Stimulated activated naive CD8-positive, alpha-beta T cell treated with anti-CD3 and anti-CD28 coated beads, Interleukin-15, amount 100 ng/mL, for 72 hours (primary cell): ENCODE results near the gene CHSY3.

Source experiments
- ATAC-seq: fragments of 150-1000 bp; cut with Tn5 transposase; 2 replicates; pipeline ENCODE4 v1.10.0; 2021; ENCODE audit warnings: mild to moderate bottlenecking, moderate library complexity
- DNase-seq, 2 donors: peaks; one replicate each; pipeline ENCODE4 v3.0.0; 2021 to 2022
- H3K27ac Mint-ChIP-seq, 2 donors: one replicate each; pipeline ENCODE4 v1.8.0; 2022; ENCODE audit warnings: mild to moderate bottlenecking in 2 of 2, mixed read lengths in 2 of 2, moderate library complexity in 2 of 2
- H3K27me3 Mint-ChIP-seq: one replicate; pipeline ENCODE4 v1.8.0; 2022; ENCODE audit warnings: mixed read lengths
- H3K4me1 Mint-ChIP-seq: one replicate; pipeline ENCODE4 v1.8.0; 2022; ENCODE audit warnings: mild to moderate bottlenecking, mixed read lengths
- H3K4me3 Mint-ChIP-seq, 2 donors: one replicate each; pipeline ENCODE4 v1.8.0; 2022; ENCODE audit warnings: mild to moderate bottlenecking in 2 of 2, mixed read lengths in 2 of 2, moderate library complexity in 1 of 2
- H3K9me3 Mint-ChIP-seq, 2 donors: one replicate each; pipeline ENCODE4 v1.8.0; 2022; ENCODE audit warnings: mixed read lengths in 2 of 2

Gene CHSY3

GRCh38 chr5:129921204-129921603 lies 16.9 kb downstream of the CHSY3 start:
- no peaks in the 10 kb centered on the region for H3K4me1 Mint-ChIP-seq
- H3K27ac Mint-ChIP-seq: no peak overlapping the region
- H3K4me3 Mint-ChIP-seq: no peak overlapping the region
- ATAC-seq (no peak), DNase-seq (no peak)
- peaks cover 0 to 8% of the 10 kb centered on the region in 2 donors for H3K9me3 Mint-ChIP-seq
- H3K27me3 Mint-ChIP-seq: no peaks in the 10 kb centered on the region

- ATAC-seq (no peak), DNase-seq (no peak)
- Mint-ChIP-seq H3K9me3 (no peaks in the 10 kb centered on the region), H3K4me3 (no peak overlapping the region), H3K27me3 (no peaks in the 10 kb centered on the region), H3K4me1 (no peaks in the 10 kb centered on the region), H3K27ac (no peak overlapping the region)
Measured at GRCh38 chr5:129930221-129930620, 26.0 kb downstream of the CHSY3 start.

- ATAC-seq (no peak), DNase-seq (no peak)
- H3K27ac Mint-ChIP-seq: no peak overlapping the region
- no peaks in the 10 kb centered on the region for H3K4me1 Mint-ChIP-seq
- H3K4me3 Mint-ChIP-seq: no peak overlapping the region
- H3K27me3 Mint-ChIP-seq: no peaks in the 10 kb centered on the region
- peaks cover 10 to 26% of the 10 kb centered on the region in 2 donors for H3K9me3 Mint-ChIP-seq
Measured at GRCh38 chr5:129935626-129936025, 31.4 kb downstream of the CHSY3 start.

DNA sequence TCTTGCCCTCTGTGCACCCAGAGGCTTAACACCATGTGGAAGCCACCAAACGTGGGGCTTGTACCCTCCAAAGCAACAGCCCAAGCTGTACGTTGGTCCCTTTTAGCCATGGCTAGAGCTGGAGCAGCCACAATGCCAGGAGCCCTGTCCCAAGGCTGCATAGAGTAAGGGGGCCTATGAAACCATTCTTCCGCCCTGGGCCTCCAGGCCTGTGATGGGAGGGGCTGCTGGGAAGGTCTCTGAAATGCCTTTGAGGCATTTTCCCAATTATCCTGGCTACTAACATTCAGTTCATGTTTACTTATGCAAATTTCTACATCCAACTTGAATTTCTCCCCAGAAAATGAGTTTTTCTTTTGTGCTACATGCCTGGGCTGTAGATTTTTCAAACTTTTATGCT lies 33.8 kb downstream of the CHSY3 start:
- no peaks in the 10 kb centered on the region for H3K27me3 Mint-ChIP-seq
- no peaks in the 10 kb centered on the region for H3K4me1 Mint-ChIP-seq
- H3K9me3 Mint-ChIP-seq: peaks cover 10 to 26% of the 10 kb centered on the region in 2 donors
- H3K4me3 Mint-ChIP-seq: no peak overlapping the region
- no peak overlapping the region for H3K27ac Mint-ChIP-seq
- ATAC-seq (no peak), DNase-seq (no peak)

- Mint-ChIP-seq H3K27me3 (no peaks in the 10 kb centered on the region), H3K9me3 (peaks cover 0 to 1% of the 10 kb centered on the region in 2 donors), H3K4me1 (no peaks in the 10 kb centered on the region), H3K4me3 (no peak overlapping the region), H3K27ac (no peak overlapping the region)
- no peak for ATAC-seq
- no peak for DNase-seq
Measured at GRCh38 chr5:129943936-129944335, 39.7 kb downstream of the CHSY3 start.

GRCh38 chr5:129945028-129945427 lies 40.8 kb downstream of the CHSY3 start:
- Mint-ChIP-seq H3K27ac (no peak overlapping the region), H3K4me1 (no peaks in the 10 kb centered on the region), H3K27me3 (no peaks in the 10 kb centered on the region), H3K9me3 (no peaks in the 10 kb centered on the region), H3K4me3 (no peak overlapping the region)
- ATAC-seq: no peak
- no peak for DNase-seq

DNA sequence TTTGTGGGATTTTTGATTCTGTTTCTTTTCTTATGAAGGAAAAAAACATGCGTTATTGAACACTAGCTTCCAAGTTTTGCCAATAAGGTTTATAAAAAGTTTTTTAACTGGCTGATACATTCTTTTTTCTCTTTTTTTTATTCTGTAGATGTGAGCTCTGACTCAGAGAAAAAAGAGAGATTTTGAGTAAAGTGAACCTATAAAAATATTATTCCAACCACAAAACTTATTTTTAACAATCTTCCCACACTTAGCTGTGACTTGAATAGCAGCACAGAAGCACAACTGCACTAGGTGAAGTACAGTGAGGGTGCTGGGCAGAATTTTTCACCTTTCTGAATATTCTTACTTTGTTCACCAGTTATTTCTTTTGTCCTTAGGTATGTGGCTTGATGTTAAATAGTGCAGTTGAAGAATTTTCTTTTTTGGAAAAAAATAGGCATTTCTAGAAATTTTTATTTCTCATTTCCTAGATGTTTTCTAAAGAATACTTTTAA lies 41.6 kb downstream of the CHSY3 start:
- Mint-ChIP-seq H3K27me3 (no peaks in the 10 kb centered on the region), H3K9me3 (no peaks in the 10 kb centered on the region), H3K27ac (no peak overlapping the region), H3K4me1 (no peaks in the 10 kb centered on the region), H3K4me3 (no peak overlapping the region)
- DNase-seq (no peak), ATAC-seq (no peak)

GRCh38 chr5:129951039-129951438 lies 46.8 kb downstream of the CHSY3 start:
- Mint-ChIP-seq H3K27ac (peak overlapping the region in 1 of 2 donors; percentile 61), H3K27me3 (no peaks in the 10 kb centered on the region), H3K9me3 (no peaks in the 10 kb centered on the region), H3K4me1 (no peaks in the 10 kb centered on the region), H3K4me3 (no peak overlapping the region)
- no peak for ATAC-seq
- no peak for DNase-seq

GRCh38 chr5:129958581-129958980 lies 54.3 kb downstream of the CHSY3 start:
- H3K4me1 Mint-ChIP-seq: no peaks in the 10 kb centered on the region
- no peaks in the 10 kb centered on the region for H3K27me3 Mint-ChIP-seq
- no peak overlapping the region for H3K27ac Mint-ChIP-seq
- DNase-seq (no peak), ATAC-seq (no peak)
- H3K4me3 Mint-ChIP-seq: no peak overlapping the region
- peaks cover 0 to 8% of the 10 kb centered on the region in 2 donors for H3K9me3 Mint-ChIP-seq

DNA sequence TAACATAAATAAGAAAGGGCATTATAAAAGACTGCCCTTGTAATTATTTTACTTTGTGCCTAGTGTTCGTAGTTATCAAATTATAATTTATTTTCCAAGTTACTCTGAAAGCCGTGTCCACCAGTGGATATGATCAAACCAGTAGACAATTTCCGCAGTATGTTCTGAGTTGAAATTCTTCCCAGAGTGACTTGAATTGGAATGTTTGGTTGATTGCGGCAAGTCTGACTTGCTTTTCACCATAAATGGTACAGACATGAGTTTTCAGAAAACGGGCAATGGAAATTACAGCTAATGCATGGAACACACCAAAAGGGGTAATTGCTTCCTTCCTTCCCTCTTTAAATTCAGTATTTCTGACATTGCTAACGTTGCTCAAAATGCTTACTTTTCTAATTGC lies 56.6 kb downstream of the CHSY3 start:
- DNase-seq (no peak), ATAC-seq (no peak)
- Mint-ChIP-seq H3K4me1 (no peaks in the 10 kb centered on the region), H3K27me3 (no peaks in the 10 kb centered on the region), H3K9me3 (peaks cover 0 to 8% of the 10 kb centered on the region in 2 donors), H3K4me3 (no peak overlapping the region), H3K27ac (no peak overlapping the region)

GRCh38 chr5:129962506-129962905 lies 58.2 kb downstream of the CHSY3 start:
- DNase-seq: no peak
- no peaks in the 10 kb centered on the region for H3K4me1 Mint-ChIP-seq
- no peaks in the 10 kb centered on the region for H3K27me3 Mint-ChIP-seq
- no peaks in the 10 kb centered on the region for H3K9me3 Mint-ChIP-seq
- ATAC-seq: no peak
- no peak overlapping the region for H3K4me3 Mint-ChIP-seq
- H3K27ac Mint-ChIP-seq: no peak overlapping the region

GRCh38 chr5:129963359-129963758 lies 59.1 kb downstream of the CHSY3 start:
- H3K9me3 Mint-ChIP-seq: no peaks in the 10 kb centered on the region
- H3K4me3 Mint-ChIP-seq: no peak overlapping the region
- H3K4me1 Mint-ChIP-seq: no peaks in the 10 kb centered on the region
- H3K27me3 Mint-ChIP-seq: no peaks in the 10 kb centered on the region
- ATAC-seq (no peak), DNase-seq (no peak)
- no peak overlapping the region for H3K27ac Mint-ChIP-seq

DNA sequence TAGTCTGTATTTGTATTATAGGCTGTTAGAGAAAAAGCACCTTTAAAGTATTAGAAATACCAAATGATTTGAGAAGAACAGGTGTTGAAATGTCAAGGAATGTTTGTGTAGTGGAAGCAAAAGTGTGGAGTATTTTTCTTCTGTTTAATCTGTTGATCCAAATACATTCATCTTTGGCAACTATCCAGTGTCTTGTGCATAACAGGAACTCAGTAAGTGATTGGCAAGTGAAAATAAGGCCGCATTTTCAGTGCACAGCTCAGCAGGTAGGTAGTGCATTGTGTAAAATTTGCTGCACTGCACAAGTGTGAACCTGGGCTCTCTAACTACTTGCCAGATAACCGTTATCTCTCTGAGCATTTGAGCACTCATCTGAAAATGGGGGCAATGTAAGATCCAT lies 61.8 kb downstream of the CHSY3 start:
- no peaks in the 10 kb centered on the region for H3K9me3 Mint-ChIP-seq
- H3K4me1 Mint-ChIP-seq: no peaks in the 10 kb centered on the region
- no peak for DNase-seq
- H3K27me3 Mint-ChIP-seq: no peaks in the 10 kb centered on the region
- no peak overlapping the region for H3K4me3 Mint-ChIP-seq
- no peak for ATAC-seq
- H3K27ac Mint-ChIP-seq: no peak overlapping the region

DNA sequence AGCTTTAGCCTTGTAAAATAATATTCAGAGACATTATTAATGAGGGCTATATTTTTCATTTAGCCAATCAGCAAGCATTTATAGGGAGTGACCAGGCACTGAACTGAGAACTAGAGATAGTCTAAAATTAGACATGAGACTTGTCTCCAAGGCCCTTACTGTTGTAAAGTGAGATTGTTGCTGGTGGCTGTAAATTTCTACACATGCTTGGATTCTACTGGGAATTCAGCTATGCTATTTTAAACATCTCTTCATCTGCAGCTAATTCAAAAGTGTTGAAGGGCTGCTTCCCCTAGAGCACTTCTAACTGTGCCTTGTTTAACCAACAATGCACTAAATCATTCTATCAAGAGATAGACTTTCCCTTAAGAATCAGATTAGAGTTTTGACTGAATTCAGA lies 67.4 kb downstream of the CHSY3 start:
- Mint-ChIP-seq H3K9me3 (no peaks in the 10 kb centered on the region), H3K4me3 (no peak overlapping the region), H3K27ac (no peak overlapping the region), H3K4me1 (no peaks in the 10 kb centered on the region), H3K27me3 (no peaks in the 10 kb centered on the region)
- ATAC-seq (no peak), DNase-seq (no peak)

DNA sequence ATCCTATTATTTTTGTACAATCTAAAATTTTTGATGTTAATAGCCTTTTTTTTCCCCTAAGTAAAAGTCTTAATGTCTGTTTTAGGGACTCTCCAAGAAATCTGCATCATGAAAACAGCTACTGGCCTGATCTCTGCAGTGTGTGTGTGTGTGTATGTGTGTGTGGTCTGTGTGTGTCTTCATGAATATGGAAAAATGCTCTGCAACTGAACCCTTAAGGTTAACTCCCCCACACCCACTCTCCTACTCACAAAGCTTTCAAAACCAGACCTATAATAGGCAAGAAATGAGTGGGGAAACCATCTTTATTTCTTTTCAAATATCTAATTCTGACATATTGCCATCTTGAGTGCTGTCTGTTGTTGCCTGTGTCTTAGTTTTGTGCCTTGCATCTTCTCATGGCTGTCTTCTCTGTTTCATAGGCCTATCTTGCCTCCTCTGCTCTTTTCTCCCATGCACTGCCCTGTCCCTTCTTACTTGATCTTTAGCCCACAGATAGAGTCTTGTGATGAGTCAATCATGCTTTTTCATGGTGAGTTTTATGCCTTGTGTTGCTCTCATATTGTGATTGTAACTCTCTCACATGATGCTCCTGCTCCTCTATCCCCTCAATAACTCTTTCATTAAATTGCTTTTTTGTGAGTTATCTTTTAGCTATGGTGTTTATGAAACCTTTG lies 68.3 kb downstream of the CHSY3 start:
- Mint-ChIP-seq H3K27ac (no peak overlapping the region), H3K27me3 (no peaks in the 10 kb centered on the region), H3K4me3 (no peak overlapping the region), H3K4me1 (no peaks in the 10 kb centered on the region), H3K9me3 (no peaks in the 10 kb centered on the region)
- ATAC-seq (no peak), DNase-seq (no peak)

DNA sequence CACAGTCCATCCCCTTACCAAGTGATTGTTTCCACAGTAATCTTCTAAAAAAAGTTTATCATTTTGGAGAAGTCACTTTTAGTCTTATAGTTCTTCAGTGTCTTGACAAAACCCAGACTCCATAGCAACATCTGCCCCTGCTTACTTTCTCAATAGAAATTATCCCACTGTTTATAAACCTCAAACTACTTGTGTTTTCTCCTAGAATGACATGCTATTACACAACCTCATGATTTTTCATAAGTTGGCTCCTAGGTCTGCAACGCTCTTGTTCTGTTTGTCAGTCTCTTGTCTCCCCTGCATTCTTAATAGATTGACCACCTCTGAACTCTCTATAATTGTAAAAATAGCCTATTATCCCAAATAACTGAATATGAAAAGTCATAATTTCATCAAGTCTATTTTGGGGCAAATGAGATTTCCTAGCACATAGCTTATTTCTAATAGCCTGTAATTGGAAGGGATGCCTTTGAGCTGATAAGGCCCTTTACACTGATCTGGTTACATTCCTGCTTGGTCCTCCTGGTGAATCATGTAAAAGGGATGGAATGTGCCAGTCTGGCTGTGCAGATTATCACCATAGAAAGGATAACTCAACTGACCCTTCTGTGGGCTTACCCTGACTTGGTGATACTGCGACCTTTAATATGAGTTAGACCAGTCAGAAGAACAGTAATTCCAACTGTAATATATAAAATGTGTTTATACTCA lies 69.6 kb downstream of the CHSY3 start:
- no peak for ATAC-seq
- no peak for DNase-seq
- H3K4me1 Mint-ChIP-seq: no peaks in the 10 kb centered on the region
- H3K27ac Mint-ChIP-seq: no peak overlapping the region
- H3K9me3 Mint-ChIP-seq: no peaks in the 10 kb centered on the region
- no peak overlapping the region for H3K4me3 Mint-ChIP-seq
- no peaks in the 10 kb centered on the region for H3K27me3 Mint-ChIP-seq
